Mucosa of gallbladder (tissue), 1 donor: ENCODE measurements around the gene GJC1. TPM values are rescaled to one million over a fixed set of nuclear protein-coding genes. Genes with fewer than 3 reads are reported as not detected.
"Not testable (repeated sequence)": the region's sequence is repeated elsewhere in the genome, so short reads cannot be mapped to it uniquely, and the experiment has no call there.

Experiments
- DNase-seq: peaks from one replicate; pipeline ENCODE4 v3.0.0-alpha.2; 2020; ENCODE audit warnings: low spot score
- total RNA-seq: library from RNA; stranded (reverse); gene quantifications from one replicate; pipeline ENCODE4 v1.2.1, GENCODE V29; 2021
- donor health status: DM: no; HTN: no; CAD: no.

The GJC1 gene
- total RNA-seq, 1 donor from 2014 or later: 17.3 TPM

- DNase-seq: no peak
These were observed 69.4 kb downstream of the GJC1 start for GRCh38 chr17:44760474-44761308.

GRCh38 chr17:44759916-44760243 lies 70.2 kb downstream of the GJC1 start:
- DNase-seq: no peak

- no peak for DNase-seq
These were observed 70.8 kb downstream of the GJC1 start for GRCh38 chr17:44759086-44759915.

- DNase-seq: no peak
These were observed 71.5 kb downstream of the GJC1 start, which contains the start of gene ADAM11 for GRCh38 chr17:44758414-44759085. TSS of gene ADAM11 (plus strand) at chr17:44758988. CDS start at chr17:44759200, 212 bp downstream.

GRCh38 chr17:44757918-44758413 lies 72.1 kb downstream of the GJC1 start:
- DNase-seq: no peak

- no peak for DNase-seq
These were observed 72.8 kb downstream of the GJC1 start for GRCh38 chr17:44757045-44757917.

- not testable (repeated sequence) for DNase-seq
These were observed 74.9 kb downstream of the GJC1 start for GRCh38 chr17:44755180-44755579.

- DNase-seq: no peak
These were observed 75.8 kb downstream of the GJC1 start for GRCh38 chr17:44754276-44754675.

- DNase-seq: no peak
These were observed 76.9 kb downstream of the GJC1 start for GRCh38 chr17:44752953-44753861.

GRCh38 chr17:44751806-44752205 lies 78.3 kb downstream of the GJC1 start:
- DNase-seq: no peak

GRCh38 chr17:44751331-44751730 lies 78.8 kb downstream of the GJC1 start:
- no peak for DNase-seq

- no peak for DNase-seq
These were observed 80.1 kb downstream of the GJC1 start for GRCh38 chr17:44749980-44750318.

GRCh38 chr17:44749076-44749979 lies 80.8 kb downstream of the GJC1 start:
- DNase-seq: no peak

Other genes with a start within 250 kb of the GJC1 start
- not detected for gene MEIOC, start 173.8 kb downstream of the GJC1 start, total RNA-seq
- 13.6 TPM for gene CCDC43, start 140.5 kb downstream of the GJC1 start, total RNA-seq
- 8.9 TPM for gene DBF4B, start 121.6 kb downstream of the GJC1 start, total RNA-seq
- 2.8 TPM for gene ADAM11, start 71.3 kb downstream of the GJC1 start, total RNA-seq
- 7.2 TPM for gene HIGD1B, start 17.6 kb upstream of the GJC1 start, total RNA-seq
- 72.8 TPM for gene EFTUD2, start 69.2 kb upstream of the GJC1 start, total RNA-seq
- gene GFAP, start 85.2 kb upstream of the GJC1 start, total RNA-seq: 0.09 TPM
- 1.4 TPM for gene KIF18B, start 117.5 kb upstream of the GJC1 start, total RNA-seq
- gene C1QL1, start 138.0 kb upstream of the GJC1 start, total RNA-seq: 3.2 TPM
- gene DCAKD, start 221.3 kb upstream of the GJC1 start, total RNA-seq: 38.3 TPM
- gene NMT1, start 231.0 kb upstream of the GJC1 start, total RNA-seq: 109 TPM